Sigmoid colon (tissue), 7 donors: ENCODE data around the gene MRPL41. TPM values are rescaled to one million over a fixed set of nuclear protein-coding genes. Genes with fewer than 3 reads are reported as not detected.
"Not testable (repeated sequence)": the region's sequence is repeated elsewhere in the genome, so short reads cannot be mapped to it uniquely, and the experiment has no call there.

ENCODE experiments used
- DNase-seq: peaks from one replicate; pipeline ENCODE4 v3.0.0-alpha.2; 2019
- H3K27ac ChIP-seq, 4 donors: fragments of 200-600 bp; sonication (generic); one replicate each; pipeline ENCODE4 v1.5.1; 2016 to 2019; ENCODE audit warnings: mild to moderate bottlenecking in 1 of 4
- H3K27me3 ChIP-seq, 3 donors: fragments of 200-600 bp; sonication (generic); one replicate each; pipeline ENCODE4 v1.5.1; 2019; ENCODE audit warnings: mild to moderate bottlenecking in 1 of 3
- H3K36me3 ChIP-seq, 4 donors: fragments of 200-600 bp; sonication (generic); one replicate each; pipeline ENCODE4 v1.5.1; 2016 to 2019
- H3K4me1 ChIP-seq, 4 donors: fragments of 200-600 bp; sonication (generic); one replicate each; pipeline ENCODE4 v1.5.1; 2017 to 2019
- H3K4me3 ChIP-seq, 4 donors: fragments of 200-600 bp; sonication (generic); one replicate each; pipeline ENCODE4 v1.5.1; 2017 to 2019; ENCODE audit warnings: mild to moderate bottlenecking in 2 of 4, moderate library complexity in 1 of 4
- H3K9me3 ChIP-seq, 4 donors: fragments of 200-600 bp in 3 of 4; sonication (generic) in 3 of 4; one replicate each; pipeline versions ENCODE4 v1.5.1 to v1.6.1; 2013 to 2019
- CTCF ChIP-seq, 4 experiments: fragments of 450-650 bp in 3 of 4; fragments of 200-600 bp in 1 of 4; IDR thresholded peaks; one replicate each; pipeline ENCODE4 v1.5.1; 2016 to 2019; ENCODE audit warnings: antibody characterized with exemption in 4 of 4, mild to moderate bottlenecking in 3 of 4, moderate library complexity in 2 of 4
- EP300 ChIP-seq, 4 donors: sonication (generic); formaldehyde crosslinking; IDR thresholded peaks; one replicate each; pipeline ENCODE4 v1.6.1; 2017; ENCODE audit warnings: antibody characterized with exemption in 4 of 4
- POLR2A ChIP-seq, 2 donors: fragments of 450-650 bp; IDR thresholded peaks; one replicate each; pipeline ENCODE4 v1.6.1; 2016; ENCODE audit warnings: antibody characterized with exemption in 2 of 2, mild to moderate bottlenecking in 2 of 2, moderate library complexity in 2 of 2
- POLR2AphosphoS5 ChIP-seq, 4 donors: sonication (generic); formaldehyde crosslinking; IDR thresholded peaks; one replicate each; pipeline ENCODE4 v1.6.1; 2017; ENCODE audit warnings: antibody characterized with exemption in 4 of 4
- WGBS, 2 donors: extraction: QIAGEN DNeasy Blood & Tissue Kit; methylation state at CpG; one replicate each; pipeline ENCODE4 v1.1.7; 2013; 5-methylcytosine and 5-hydroxymethylcytosine counted together
- intact Hi-C: fragments of 100-400 bp; cut with DNase I; formaldehyde crosslinking; loops from one replicate; pipeline ENCODE4 v1.15.1; 2023
- polyA plus RNA-seq, 3 donors: library from polyadenylated mRNA; stranded (reverse); fragments of 200-250 nt; gene quantifications; one replicate each; pipeline ENCODE4 v1.2.3, GENCODE V29; 2013
- total RNA-seq, 4 donors: library from RNA; depleted of rRNA; stranded (reverse); fragments of >200 nt; gene quantifications; one replicate each; pipeline ENCODE4 v1.1.0, GENCODE V29; 2016
- donor health status: healthy with polysubstance abuse.
- donor health status: Bipolar disorder and iron deficiency.
- donor health status: healthy.

MRPL41 gene
- total and polyA plus RNA-seq, 7 donors = 38.5 to 162 (median 73.1) TPM

- intact Hi-C loops = no loop called here
- no peak for DNase-seq
- Histone ChIP-seq H3K27ac (peak overlapping the region in 2 of 4 donors; percentile 31 to 35), H3K4me3 (no peak overlapping the region), H3K36me3 (peaks cover 0 to 11% (median 0%) of the 10 kb centered on the region in 4 donors), H3K27me3 (no peaks in the 10 kb centered on the region), H3K4me1 (peaks cover 0 to 14% (median 11%) of the 10 kb centered on the region in 4 donors), H3K9me3 (no peaks in the 10 kb centered on the region)
- no peak for TF ChIP-seq EP300 (IDR thresholded peaks at IDR 0.05)
- no peak for TF ChIP-seq POLR2AphosphoS5 (IDR thresholded peaks at IDR 0.05)
- TF ChIP-seq POLR2A (IDR thresholded peaks at IDR 0.05) = no peak
Observed at GRCh38 chr9:137535120-137535428, 16.6 kb upstream of the MRPL41 start.

- 50 to 86% methylated on average over 16 of the region's 16 CpGs for WGBS, 2 donors
- H3K9me3 ChIP-seq, H3K27ac ChIP-seq, intact Hi-C loops, H3K4me3 ChIP-seq, DNase-seq, H3K27me3 ChIP-seq: not testable (repeated sequence)
- H3K36me3 ChIP-seq = peaks cover 0 to 24% (median 0%) of the 10 kb centered on the region in 4 donors
- peaks cover 0 to 14% (median 11%) of the 10 kb centered on the region in 4 donors for H3K4me1 ChIP-seq
Observed at GRCh38 chr9:137536594-137537131, 15.0 kb upstream of the MRPL41 start.

- H3K36me3 ChIP-seq = peaks cover 0 to 36% (median 0%) of the 10 kb centered on the region in 4 donors
- no peaks in the 10 kb centered on the region for H3K9me3 ChIP-seq
- H3K4me3 ChIP-seq = no peak overlapping the region
- peaks cover 0 to 14% (median 11%) of the 10 kb centered on the region in 4 donors for H3K4me1 ChIP-seq
- TF ChIP-seq EP300 (IDR thresholded peaks at IDR 0.05) (no peak), CTCF (IDR thresholded peaks at IDR 0.05) (no peak), POLR2AphosphoS5 (IDR thresholded peaks at IDR 0.05) (no peak)
- no peaks in the 10 kb centered on the region for H3K27me3 ChIP-seq
- WGBS, 2 donors = 96% methylated on average over 16 of the region's 16 CpGs
- intact Hi-C loops = no loop called here
- H3K27ac ChIP-seq = no peak overlapping the region
- DNase-seq = no peak
Observed at GRCh38 chr9:137538058-137538457, 13.6 kb upstream of the MRPL41 start.

- TF ChIP-seq POLR2AphosphoS5 (IDR thresholded peaks at IDR 0.05) (no peak), EP300 (IDR thresholded peaks at IDR 0.05) (no peak), POLR2A (IDR thresholded peaks at IDR 0.05) (no peak), CTCF (IDR thresholded peaks at IDR 0.05) (no peak)
- Histone ChIP-seq H3K27me3 (no peaks in the 10 kb centered on the region), H3K4me1 (peaks cover 0 to 1% (median under 1%) of the 10 kb centered on the region in 4 donors), H3K4me3 (no peak overlapping the region), H3K36me3 (peaks cover 0 to 38% (median 0%) of the 10 kb centered on the region in 4 donors), H3K27ac (no peak overlapping the region), H3K9me3 (no peaks in the 10 kb centered on the region)
- intact Hi-C loops = no loop called here
- DNase-seq = no peak
- WGBS, 2 donors = 93 to 95% methylated on average over 18 of the region's 18 CpGs
Observed at GRCh38 chr9:137540536-137540935, 11.1 kb upstream of the MRPL41 start.

GRCh38 chr9:137542486-137542885, 9.2 kb upstream of the MRPL41 start:
- Histone ChIP-seq H3K27me3 (no peaks in the 10 kb centered on the region), H3K36me3 (peaks cover 0 to 38% (median 0%) of the 10 kb centered on the region in 4 donors), H3K4me3 (no peak overlapping the region), H3K4me1 (no peaks in the 10 kb centered on the region), H3K9me3 (no peaks in the 10 kb centered on the region), H3K27ac (no peak overlapping the region)
- 94% methylated on average over 20 of the region's 20 CpGs for WGBS, 2 donors
- DNase-seq = no peak
- no peak for TF ChIP-seq EP300 (IDR thresholded peaks at IDR 0.05)
- no peak for TF ChIP-seq POLR2A (IDR thresholded peaks at IDR 0.05)
- no peak for TF ChIP-seq POLR2AphosphoS5 (IDR thresholded peaks at IDR 0.05)
- TF ChIP-seq CTCF (IDR thresholded peaks at IDR 0.05) = no peak
- intact Hi-C loops = no loop called here
